GM19035 (cell line): ENCODE results near the gene SRP14.
"Not testable (repeated sequence)": the region's sequence is repeated elsewhere in the genome, so short reads cannot be mapped to it uniquely, and the experiment has no call there.

ENCODE experiments used
- ATAC-seq: cut with Tn5 transposase; IDR thresholded peaks from one replicate; pipeline ENCODE4 v1.9.1; 2021; ENCODE audit not compliant: unreplicated experiment

The SRP14 gene, protein sequence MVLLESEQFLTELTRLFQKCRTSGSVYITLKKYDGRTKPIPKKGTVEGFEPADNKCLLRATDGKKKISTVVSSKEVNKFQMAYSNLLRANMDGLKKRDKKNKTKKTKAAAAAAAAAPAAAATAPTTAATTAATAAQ

DNA sequence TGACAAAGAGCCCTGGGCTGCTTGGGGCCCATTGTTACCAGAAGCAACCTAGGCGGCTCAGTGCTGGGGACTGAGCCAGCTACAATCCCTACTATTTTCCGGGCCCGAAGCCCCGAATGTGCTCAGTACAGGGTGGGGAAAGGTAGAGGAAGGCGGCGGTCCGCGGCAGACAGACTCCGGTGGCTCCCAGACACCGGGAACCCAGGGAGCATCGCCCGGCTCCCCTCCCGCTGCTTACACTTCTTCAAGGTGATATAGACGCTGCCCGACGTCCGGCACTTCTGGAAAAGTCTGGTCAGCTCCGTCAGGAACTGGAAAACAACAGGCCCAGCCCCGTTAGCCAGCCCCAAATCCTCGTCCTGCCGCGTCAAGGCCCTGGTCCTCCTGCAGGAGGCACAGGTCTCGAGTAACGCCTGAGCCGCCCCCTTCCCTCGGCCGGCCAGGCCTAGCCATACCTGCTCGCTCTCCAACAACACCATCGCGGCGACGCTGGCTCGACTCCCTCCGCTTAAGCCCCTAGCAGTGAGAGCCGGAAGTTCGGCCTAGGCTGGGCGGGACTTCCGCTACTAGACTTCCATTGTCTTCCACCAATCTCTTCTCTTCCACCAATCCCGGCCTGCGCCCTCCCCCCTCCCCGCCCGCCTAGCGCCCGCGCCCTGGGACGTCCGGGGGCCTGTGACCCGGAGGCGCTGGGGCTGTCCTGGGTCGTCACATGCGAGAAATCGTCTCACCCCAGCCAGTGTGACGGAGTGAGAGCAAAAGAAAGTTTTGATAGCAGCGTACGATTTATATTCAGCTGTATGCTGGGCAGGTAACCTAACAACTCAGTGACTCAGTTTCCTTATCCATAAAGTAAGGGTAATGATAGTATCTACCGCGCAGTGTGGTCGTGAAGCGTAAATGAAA is at the start of gene SRP14:
TSS of gene SRP14 (minus strand) at position 544 of the 906 bp plus-strand sequence. CDS start at position 479, 65 bp downstream.
- ATAC-seq = peak; percentile 91

DNA sequence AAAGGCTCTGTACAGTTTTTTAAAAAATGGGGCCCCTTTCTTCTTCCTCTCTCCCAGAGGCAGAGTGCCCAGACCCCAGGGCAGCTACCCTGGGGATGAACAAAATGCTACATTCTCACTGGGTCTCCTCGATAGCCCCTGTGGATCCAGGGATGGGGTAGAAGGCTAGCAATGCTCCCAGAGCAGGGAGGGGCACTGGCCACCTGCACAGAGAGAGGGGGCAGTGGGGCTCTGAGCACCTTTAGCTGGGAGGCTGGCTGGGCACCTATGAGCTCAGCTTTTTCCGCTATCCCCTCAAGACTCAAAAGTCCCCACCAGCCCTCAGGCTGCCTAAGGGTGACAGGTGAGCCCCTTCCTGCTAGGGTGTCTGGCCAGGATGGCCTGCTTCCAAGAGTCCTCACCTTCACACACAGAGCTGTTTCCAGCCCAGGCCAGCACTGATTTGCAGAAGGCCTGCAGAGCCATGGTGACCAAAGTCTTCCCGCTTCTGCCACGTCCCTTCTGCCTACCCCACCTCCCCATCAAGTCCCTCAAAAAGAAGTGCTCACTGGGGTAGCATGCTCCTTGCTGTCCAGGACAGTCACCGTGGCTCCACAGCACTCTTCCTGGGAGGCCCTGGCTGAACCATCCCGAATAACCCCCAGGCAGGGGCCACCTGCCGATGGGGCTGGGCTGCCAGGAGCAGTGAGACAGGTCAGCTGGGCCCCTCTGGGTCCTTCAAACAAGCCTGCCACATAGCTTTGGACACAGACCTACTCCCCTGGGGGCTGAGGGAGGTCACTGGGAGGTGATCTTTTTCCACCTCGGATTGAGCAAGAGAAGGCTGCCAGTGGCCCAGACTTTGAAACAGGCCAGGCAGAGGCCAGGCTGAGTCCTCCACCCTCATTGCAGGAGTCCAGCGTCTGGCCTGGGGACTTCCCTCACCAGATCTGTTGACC is 49.3 kb upstream of the SRP14 start:
- no peak for ATAC-seq

DNA sequence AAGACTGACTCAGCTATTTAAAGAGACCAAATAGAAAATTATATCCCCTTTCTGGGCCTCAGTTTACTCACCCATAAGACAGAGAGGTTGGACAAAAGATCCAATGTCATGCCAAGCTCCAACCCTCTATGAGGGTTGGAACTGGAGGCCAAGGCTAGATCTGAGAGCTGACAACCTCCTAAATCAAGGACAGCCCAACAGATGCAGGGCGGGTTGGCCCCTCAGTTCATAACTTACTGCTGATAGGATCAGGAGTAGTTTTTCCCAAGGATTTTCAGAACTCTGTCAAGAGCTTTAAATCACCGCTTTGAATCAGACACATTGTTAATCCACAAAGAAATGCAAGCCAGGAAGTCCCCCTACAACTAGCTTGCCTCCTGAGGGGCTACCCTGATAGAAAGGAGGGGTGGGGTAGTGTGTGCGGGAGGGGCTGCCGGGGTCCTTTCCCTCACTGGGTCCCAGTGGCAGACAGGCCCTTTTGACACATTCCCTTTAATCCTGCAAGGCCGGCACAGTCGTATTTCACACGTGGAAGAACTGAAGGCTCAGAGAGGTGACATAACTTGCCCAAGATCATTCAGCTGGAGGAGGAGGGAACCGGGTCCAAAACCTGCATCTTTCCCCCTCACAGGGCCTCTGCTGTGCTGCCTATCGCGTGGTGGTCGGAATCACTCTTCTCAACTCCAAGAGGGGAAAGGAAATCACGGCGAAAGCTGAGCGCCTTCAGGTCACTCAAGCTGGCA is 48.3 kb upstream of the SRP14 start:
- ATAC-seq = no peak

DNA sequence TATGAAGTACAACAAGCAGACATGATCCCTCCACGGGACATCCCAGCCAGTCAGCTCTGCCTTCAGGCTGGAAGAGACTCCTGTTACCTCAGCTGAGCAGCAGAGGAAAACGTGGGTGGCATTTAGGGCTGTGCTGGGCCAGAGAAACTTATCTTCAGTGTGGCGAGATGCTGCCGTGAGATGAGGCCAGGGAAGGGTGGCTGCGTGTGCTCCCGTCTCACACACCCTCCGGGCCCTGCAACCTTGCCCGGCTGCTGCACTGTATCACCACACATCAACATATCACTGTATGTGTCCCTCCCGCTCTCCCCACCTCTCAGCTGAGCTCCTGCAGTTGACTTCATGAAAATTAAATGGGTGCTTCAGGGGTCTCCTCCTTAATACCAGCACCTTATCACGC is 46.3 kb upstream of the SRP14 start:
- no peak for ATAC-seq

DNA sequence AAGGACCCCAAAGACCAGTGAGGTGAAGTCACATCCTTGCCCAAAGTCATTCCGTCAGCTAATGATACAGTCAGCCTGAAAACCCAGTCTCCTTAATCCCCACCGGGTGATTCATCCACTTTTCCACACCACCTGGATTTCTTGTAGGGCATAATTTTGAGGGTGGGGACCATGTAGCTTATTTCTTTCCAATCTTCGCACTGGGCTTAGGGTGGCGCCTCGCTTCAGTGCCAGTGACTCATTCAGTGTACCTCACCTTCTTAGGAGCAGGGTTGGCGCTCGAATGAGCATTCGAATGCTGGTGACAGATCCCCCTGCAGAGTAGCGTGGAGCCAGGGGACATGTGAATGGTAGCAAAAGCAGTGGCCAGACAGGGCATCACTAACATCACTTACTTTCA is 45.7 kb upstream of the SRP14 start:
- ATAC-seq = no peak

DNA sequence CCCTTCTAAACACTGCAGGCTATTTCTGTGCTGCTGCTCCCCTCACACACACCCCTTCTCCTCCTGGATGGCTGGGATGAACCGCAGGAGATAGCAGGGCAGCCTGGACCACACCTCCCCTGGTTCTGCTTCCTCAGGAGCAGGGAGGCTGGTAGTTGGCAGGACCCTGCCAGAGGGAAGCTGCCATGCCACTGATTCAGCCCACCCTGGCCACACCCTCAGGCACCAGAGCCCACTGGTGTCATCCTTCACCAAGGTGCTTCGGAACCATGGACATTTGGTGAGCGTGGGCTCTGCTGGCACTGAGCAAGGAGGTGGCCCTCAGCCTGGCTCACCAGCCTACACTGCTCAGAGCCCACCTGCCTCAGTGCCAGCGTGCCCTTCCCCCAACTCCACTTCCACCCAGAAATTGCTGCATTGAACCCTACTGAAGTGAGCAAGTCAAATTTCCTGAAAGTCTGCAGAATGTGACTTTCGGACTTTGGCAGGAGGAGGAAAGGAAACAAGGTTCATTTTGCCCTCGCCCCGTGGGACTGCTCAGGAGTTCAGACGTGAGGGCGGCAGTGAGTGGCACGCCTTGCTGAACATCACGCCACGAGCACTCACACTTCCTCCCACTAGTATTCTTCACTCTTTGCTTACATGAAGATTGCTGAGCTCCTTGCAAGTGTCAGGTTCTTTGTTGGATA is 43.4 kb upstream of the SRP14 start:
- ATAC-seq = no peak

DNA sequence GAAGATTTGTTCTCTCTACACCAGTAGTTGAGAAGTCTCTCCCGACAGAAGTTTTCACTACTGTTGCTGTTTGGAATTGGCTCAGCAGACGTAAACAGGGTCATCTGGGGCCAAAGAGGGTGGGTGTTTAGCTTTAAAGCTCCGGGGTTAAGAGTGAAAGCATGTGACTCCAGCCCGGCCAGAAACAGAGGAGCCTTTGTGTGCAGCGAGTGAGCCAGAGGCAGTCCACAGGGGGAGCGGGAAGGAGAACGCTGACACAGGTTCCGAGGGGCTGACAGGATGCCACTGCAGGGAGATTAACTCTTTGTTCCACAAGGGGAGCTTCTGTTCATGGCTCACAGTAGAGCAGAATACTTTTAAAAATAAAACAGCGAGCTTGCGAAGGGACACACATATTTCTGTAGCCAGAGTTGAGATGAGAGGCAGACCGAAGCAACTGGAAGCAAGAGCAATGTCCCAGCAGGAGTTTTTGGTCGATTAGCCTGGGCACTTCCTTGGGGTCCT is 42.8 kb upstream of the SRP14 start:
- no peak for ATAC-seq

DNA sequence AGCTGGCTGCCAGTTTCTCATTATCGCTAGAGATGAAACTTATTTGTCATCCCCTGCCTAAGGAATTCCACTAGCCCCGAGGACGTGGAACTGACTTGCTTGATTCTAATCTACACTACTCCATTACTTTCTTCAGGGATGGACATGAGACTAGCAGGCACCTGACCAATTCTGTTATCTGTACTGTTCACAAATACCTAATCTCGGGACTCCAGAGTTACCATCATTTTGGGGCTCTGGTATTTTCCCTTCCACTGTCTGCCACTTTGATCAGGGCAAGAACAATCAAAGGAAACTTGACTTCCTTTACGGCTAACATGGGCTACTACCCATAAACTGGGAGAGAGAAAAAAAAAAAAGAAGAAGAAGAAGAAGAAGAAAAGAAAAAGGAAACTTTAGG is 41.9 kb upstream of the SRP14 start:
- ATAC-seq = no peak

DNA sequence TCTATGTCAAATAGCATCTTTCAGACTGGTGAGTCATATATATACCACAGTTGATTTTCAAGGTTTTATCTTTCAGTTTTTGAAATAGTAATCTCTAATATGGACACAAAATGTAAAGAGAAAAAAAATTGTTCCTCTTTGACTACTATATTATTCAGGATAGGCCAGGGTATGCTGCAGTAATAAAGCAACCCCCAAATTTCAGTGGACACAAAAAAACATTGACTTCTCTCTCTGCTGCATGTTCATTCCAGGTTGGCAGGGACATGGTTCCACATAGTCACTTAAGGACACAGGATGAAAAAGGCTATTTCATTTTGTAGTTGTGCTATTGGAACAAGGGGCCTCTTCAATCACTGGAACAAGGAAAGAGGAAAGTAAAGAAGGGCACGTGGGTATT is 41.1 kb upstream of the SRP14 start:
- ATAC-seq = no peak

DNA sequence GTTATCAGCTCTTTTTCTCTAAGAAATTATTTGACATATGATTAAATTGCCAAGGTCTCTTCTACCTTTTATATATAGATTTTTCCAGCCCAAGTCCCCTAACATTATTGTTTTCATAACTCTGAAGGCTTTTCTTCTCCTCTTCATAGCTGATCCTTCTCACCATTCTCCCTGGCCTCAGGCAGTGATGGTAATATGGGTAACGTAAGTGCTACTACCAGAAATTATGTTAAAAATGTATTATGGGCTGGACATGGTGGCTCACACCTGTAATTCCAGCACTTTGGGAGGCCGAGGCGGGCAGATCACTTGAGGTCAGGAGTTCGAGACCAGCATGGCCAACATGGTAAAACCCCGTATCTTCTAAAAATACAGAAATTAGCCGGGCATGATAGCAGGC is 40.5 kb upstream of the SRP14 start:
- ATAC-seq = no peak

DNA sequence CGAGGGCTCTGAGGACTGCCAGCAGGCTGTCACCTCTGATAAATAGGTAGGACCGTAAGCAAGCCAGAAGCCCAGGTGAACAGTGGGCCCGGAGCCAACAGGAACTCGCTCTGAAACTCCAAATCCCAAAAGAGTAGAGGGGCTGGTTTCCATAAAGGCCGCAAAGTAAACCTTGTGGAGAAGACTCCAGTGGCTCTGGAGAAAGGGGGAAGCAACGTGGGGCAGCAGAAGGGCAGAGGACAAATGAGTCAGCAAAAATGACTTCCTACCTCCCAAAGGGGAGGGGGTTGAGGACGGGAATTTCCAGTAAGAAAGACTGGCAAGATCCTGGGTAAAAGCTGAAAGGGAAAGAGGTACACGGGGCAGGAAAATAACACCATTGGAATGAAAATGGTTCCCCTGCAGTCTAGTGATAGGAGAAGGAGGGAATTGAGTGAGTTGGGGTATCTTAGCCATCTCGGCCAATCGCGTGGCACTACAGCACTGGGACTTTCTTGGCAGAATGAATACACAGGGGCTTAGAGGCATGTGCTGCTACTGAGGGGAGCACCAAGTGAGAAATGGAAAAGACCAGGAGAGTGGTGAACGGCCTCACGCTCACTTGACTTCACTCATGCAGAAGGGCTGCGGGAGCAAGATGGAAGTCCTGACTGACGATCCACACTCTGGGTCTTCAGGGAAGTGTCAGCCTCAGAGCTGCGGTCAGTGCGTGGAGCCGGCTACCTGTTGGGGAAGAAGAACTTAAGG is 36.5 kb upstream of the SRP14 start:
- no peak for ATAC-seq

DNA sequence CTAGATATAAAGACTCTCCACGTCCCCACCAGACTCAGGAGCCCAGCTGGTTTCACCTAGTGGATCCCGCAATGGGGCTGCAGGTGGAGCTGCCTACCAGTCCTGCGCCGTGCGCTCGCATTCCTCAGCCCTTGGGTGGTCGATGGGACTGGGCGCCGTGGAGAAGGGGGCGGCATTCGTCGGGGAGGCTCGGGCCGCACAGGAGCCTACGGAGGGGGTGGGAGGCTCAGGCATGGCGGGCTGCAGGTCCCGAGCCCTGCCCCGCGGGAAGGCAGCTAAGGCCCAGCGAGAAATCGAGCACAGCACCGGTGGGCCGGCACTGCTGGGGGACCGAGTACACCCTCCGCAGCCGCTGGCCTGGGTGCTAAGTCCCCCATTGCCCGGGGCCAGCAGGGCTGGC is 35.7 kb upstream of the SRP14 start:
- ATAC-seq = not testable (repeated sequence)

DNA sequence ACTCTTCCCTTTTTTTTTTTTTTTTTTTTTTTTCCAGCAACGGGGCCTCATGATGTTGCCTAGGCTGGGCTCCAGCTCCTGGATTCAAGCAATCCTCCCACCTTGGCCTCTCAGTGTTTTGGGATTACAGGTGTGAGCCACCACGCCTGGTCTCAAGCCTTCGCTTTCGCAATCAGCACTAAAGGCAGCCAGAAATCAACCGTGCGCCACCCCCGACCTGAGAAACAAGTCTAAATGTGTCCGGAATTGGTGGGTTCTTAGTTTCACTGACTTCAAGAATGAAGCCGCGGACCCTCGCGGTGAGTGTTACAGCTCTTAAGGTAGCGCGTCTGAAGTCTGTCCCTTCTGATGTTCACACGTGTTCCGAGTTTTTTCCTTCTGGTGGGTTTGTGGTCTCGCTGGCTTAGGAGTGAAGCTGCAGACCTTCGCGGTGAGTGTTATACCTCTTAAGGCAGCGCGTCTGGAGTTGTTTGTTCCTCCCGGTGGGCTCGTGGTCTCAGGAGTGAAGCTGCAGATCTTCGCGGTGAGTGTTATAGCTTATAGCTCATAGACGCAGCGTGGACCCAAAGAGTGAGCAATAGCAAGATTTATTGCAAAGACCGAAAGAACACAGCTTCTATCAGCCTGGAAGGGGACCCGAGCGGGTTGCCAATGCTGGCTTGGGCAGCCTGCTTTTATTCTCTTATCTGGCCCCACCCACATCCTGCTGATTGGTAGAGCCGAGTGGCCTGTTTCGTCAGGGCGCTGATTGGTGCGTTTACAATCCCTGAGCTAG is 34.9 kb upstream of the SRP14 start:
- not testable (repeated sequence) for ATAC-seq

DNA sequence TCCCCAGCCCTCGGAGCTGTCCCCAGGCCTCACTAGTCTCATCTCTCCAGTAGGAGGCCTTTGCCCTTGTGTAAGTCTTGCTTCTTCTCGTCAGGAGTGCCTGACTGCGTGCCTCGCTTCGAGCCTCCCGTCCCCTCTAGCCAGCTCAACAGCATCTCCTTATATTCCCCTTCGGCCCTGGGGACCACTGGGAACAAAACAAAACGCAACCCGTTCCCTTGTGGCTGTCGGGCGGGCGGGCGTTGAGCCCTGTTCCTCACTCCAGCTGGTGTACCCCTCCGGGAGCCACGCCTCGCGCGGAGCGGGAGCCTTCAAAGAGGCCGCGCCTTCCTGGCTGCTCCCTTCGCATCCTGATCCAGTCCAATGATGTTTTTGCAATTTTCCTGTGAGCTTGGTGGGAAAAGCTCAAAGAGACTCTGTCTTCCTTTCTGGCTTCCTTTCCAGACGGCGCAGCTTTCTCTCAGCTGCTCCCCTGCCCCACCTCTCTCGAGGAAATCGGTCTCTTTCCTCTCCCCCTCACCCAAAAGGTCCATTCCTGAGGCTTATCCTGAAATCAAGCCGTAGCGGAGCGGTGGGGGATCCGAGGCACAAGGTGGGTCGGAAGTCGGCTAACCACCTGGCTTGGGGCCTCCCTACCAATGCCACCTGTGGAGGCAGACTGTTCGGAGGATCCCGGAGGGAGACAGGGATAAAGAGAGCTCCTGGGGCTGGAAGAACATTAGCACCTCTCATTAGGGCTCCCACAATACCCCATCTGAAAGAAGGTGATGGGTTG is 33.4 kb upstream of the SRP14 start:
- no peak for ATAC-seq

DNA sequence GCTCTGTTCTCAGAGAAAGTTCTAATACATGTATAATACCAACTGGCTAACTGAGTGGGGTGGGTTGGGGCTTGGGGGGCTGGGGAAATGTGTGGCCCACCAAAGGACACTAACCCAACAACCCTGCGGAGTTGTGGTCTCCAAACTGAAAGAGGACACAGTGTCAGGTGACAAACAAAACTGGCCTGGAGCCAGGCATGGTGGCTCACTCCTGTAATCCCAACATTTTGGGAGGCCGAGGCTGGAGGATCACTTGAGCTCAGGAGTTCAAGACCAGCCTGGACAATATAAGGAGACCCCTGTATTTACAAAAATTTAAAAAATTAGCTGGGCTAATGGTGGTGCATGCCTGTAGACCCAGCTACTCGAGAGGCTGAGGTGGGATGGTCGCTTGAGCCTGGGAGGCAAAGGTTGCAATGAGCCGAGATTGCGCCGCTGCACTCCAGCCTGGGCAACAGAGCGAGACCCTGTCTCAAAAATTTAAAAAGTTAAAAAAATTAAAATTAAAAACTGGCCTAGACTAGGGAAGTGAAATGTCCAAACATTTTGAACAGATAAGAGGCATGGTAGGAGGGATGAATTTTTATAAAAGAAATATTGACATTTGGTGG is 31.7 kb upstream of the SRP14 start:
- no peak for ATAC-seq

DNA sequence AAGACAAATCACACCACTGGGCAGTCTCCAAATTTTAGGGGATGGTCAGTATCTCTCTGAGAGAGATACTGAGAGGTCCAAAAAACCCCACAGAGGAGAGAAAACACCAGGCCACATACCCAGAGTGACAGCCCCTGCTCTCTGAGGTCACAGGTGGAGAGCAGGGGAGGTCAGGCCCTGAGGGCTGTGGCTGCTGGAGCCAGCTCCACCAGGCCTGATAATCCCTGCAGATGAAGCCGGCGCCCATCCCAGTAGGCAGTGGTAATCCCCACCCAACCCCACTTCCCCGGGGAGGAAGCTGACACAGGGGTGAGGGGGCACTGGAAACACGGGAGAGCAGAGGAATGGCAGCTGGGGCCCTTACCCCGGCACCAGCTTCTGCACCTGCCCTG is 31.2 kb upstream of the SRP14 start:
- no peak for ATAC-seq
